GF-D8 (cell line): ENCODE measurements around the gene TRIM47.
A peak's percentile ranks its signal among the peaks of the same experiment; 100 is the strongest.

Source experiments
- DNase-seq: peaks from one replicate; lab custom pipeline; 2025; lab: John Stamatoyannopoulos, UW

Gene TRIM47

GRCh38 chr17:75909051-75909811, 30.9 kb upstream of the TRIM47 start:
- no peak for DNase-seq

GRCh38 chr17:75908201-75908600, 29.8 kb upstream of the TRIM47 start:
- DNase-seq = no peak

DNA sequence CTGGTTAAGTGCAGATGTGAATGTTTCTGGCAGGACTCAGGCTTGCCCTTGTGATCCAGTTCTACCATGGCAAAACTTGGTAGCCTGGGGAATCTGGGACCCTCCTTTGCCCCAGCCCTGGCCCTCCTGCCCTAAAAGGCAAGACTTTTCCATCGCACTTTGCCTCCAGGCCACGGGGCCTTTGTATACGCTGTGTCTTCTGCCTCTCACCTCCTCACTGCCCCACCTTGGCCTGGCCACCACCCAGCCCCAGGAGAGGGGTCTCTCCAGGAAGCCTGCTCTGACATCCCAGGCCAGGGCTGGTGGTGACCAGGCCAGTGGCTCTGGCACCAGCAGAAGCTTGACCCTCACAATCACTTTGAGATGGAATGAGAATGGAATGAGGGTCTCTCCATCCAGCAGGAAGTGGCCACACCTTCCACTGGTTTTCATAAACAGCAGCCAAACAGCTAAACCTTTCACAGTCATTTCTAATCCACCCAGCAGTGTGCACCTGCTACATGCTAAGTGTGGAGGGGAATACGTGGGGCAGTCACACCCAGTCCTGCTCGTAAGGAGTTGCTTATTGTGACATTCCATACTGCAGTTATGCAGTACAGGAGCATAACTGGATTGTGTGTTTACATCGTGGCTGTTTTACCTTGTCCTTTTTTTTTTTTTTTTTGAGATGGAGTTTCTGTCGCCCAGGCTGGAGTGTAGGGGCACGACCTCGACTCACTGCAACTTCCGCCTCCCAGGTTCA, 27.9 kb upstream of the TRIM47 start:
- no peak for DNase-seq

DNA sequence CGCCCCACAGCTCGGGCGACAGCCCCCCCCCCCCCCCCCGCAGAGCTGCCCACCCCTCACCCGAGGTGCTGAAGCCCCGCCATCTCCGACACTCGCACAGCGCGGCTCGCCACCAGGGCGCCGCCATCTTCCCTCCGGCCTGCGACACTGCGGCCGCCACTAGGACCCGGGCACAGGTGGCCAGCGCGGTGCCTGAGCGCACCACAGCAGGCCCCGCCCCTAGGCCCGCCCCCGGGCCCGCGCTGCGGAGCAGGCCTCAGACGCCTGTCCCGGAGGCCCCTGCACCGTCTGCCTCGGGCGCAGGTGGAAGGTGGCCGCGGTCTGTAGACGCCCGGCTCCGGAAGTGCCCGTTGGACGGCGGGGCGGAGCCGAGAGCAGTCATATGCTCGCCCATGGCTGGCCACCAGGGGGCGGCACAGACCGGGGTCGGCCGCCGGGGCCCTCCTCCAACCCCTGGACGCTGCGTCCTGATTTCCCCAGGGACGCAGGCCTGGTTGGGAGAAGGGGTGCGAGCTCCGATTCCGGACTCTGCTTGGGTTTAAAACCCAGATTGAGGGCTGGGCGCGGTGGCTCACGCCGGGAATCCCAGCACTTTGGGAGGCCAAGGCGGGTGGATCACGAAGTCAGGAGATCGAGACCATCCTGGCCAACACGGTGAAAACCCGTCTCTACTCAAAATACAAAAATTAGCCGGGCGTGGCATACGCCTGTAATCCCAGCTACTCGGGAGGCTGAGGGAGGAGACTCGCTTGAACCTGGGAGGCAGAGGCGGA, 26.6 kb upstream of the TRIM47 start, which contains the start of gene MRPL38:
Gene MRPL38 (minus strand): TSS at position 136 of the 773 bp plus-strand sequence. CDS start 9 bp downstream, at position 127.
- peak; percentile 87 for DNase-seq

DNA sequence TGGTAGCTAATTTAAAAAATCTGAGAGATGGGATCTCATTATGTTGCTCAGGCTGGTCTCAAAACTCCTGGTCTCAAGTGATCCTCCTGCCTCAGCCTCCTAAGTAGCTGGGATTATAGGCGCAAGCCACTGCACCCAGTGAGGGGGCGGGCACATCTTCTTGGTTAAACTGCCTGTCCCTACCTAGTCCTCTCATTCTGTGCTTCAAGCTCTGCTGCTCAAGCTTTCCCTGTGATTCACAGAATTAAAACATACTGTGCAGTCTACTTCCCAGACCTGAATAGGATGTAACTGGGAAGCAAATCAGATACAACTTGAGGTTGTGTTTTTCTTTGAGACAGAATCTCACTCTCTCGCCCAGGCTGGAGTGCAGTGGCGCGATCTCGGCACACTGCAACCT, 24.0 kb upstream of the TRIM47 start:
- no peak for DNase-seq

GRCh38 chr17:75901727-75902126, 23.3 kb upstream of the TRIM47 start:
- DNase-seq = no peak

- no peak for DNase-seq
Measured at GRCh38 chr17:75900691-75901533, 22.5 kb upstream of the TRIM47 start.

- DNase-seq = no peak
Measured at GRCh38 chr17:75899767-75900468, 21.5 kb upstream of the TRIM47 start.

- no peak for DNase-seq
Measured at GRCh38 chr17:75899353-75899752, 21.0 kb upstream of the TRIM47 start.

DNA sequence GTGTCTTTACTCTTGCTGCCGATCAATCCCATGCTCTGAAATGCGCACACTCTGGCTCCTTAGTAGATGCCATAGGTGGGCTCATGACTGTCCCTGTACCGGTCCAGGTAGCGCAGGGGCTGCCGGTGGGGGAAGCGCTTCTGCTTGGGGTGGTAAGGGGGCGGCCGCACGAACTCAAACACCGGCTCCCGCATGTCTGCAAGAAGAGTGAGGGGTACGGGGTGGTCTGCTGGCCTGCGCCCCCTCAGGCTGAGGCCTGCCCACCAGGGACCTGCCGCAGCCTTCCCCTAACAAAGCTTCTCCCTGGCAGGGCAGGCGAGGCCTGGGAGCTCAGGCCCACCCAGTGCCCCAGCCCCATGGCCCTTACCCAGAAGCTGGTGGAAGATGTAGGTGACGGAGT, 20.4 kb upstream of the TRIM47 start:
- no peak for DNase-seq

DNA sequence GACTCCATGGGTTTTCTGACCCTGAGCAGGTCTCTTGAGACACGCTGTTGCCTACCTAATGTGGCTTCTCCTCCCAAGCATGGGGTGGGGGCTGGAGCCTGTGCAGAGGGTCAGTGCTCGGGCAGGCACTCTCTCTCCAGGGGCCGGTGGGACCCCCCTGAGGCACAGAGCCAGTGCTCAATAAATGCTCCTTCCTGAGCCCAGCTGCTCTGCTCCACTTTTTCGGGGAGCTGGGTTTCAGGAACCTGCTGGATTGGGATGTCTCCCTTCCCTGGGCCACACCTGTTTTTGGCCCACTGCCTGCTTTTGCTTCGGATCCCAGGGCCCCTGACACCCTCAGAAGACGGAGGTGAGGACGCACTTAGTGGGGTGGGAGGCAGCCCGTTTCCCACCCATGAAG, 19.7 kb upstream of the TRIM47 start:
- DNase-seq = no peak

DNA sequence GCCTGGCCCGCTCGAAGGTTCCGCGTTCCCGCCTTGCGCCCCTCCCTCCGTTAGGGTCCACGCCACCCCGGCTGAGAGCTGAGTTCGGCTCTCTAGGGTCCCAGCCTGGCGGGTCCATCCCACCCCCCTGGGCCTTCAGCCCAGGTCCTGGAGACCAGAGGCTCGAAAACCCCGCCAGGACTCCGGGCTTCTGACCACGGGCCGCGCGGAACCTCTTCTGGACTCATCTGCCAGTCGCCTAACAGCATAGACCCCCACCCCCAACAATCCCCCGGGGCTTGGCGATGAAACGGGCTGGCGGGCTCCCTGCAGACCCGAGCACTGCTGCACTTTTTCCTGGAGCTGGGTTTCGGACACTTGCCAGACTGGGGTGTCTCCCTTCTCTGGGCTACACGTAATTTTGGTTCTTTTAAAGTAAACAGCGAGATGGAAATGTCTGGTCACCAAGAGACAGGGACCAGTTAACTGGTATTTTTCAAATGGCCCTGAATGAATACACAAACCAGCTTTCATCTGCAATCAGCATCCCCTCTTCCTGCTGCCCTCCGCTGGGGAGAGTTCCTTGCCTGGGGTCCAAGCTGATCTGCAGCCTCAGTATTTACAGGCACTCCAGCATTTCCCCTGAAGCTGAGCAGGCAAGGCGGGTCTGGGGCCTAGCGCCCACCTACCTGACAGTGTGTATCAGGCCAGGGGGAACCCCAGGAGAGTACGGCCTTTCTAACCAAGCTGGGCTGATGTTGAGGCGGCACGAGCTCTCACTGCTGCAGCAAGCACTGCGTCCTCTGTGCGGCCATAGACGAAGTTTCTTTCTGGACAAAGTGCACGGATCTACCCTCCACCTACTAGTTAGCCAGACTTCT, 19.0 kb upstream of the TRIM47 start:
- DNase-seq = no peak

DNA sequence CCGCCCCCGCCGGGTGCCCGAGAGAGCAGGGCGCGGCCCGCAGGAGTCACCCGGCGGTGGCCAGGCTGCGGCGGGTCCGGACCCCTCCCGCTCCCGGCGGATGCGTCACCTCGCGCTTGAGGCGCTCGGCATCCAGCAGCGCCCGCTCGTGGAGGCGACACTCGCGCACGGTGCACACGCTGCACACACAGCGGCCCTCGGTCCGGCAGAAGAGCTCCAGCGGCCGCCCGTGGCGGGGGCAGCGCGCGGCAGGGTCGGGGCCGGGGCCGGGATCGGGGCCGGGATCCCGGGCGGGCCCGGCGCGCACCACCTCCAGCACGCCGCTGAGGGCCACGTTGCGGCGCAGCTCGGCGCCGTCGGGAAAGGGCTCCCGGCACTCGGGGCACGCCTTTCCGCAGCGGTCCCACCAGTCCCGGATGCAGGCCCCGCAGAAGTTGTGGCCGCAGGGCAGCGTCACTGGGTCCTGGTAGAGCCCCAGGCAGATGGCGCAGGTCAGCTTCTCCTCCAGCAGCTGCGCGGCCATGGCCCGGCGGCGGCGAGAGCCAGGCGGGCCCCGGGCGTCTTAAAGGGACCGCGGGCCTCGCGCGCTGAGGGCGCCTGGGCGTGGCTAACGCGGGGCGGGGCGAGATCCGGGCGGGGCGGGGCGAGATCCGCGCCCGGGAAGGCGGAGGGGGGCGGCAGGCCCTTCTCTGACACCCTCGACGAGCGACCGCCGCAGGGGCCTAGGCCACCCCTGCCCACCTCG, 18.2 kb upstream of the TRIM47 start, which contains the start of gene TRIM65:
Gene TRIM65 (minus strand): TSS at position 537 of the 745 bp plus-strand sequence. CDS start 14 bp downstream, at position 523.
- peak; percentile 36 for DNase-seq

- DNase-seq = peak; percentile 9
Measured at GRCh38 chr17:75895370-75896155, 17.2 kb upstream of the TRIM47 start.

GRCh38 chr17:75894049-75894733, 15.8 kb upstream of the TRIM47 start:
- no peak for DNase-seq

- no peak for DNase-seq
Measured at GRCh38 chr17:75893305-75894048, 15.1 kb upstream of the TRIM47 start.
